ENCODE results near the gene SNRPE. TPM values are rescaled to one million over a fixed set of nuclear protein-coding genes. Genes with fewer than 3 reads are reported as not detected.

Gene SNRPE
- total RNA-seq, 2 experiments from 2014 or later = 95.9 to 322 TPM

DNA sequence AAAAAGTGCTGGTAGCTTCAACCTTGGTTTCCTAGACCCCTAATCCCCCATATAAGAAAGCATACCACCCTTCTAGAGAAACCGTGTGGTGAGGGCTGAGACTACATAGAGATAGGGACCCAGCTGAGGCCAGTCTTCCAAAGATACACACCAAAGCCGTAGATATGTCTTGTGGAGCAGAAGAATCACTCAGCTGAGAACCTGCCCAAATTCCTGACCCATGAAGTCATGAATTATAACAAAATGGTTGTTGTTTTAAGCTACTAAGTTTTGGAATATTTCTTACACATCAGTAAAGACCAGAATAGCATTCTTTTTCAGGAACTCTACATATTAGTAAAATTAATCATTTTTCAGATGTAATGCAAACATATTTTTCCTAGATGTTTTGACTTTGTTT, 3.3 kb upstream of the SNRPE start:
- no TSS peak for BruUV-seq (replicated peaks)
- H3K9me3 ChIP-seq (ENCODE audit: low read length) = no peaks in the 10 kb centered on the region
- no peaks in the 10 kb centered on the region for H3K9me2 ChIP-seq (ENCODE audit: insufficient read depth, low read length)
- no peak overlapping the region for H2AFZ ChIP-seq (ENCODE audit: low read length)
- no peak overlapping the region for H3K27ac ChIP-seq (ENCODE audit: low read depth, low read length, poor library complexity, severe bottlenecking)
- intact Hi-C loops (cut with micrococcal nuclease; ENCODE audit: unreplicated experiment) = loop anchor here (10.0 kb wide), 1 partner anchor 353 kb away; no protein-coding TSS in a partner anchor
- H3K4me2 ChIP-seq (ENCODE audit: low read length) = no peak overlapping the region
- CTCF ChIA-PET (ENCODE audit: unreplicated experiment) = no interaction called here
- H3K4me1 ChIP-seq (ENCODE audit: insufficient read depth, low read length, poor library complexity, severe bottlenecking) = peaks cover 10% of the 10 kb centered on the region
- H3K36me3 ChIP-seq (ENCODE audit: insufficient read depth, low read length) = peaks cover 41% of the 10 kb centered on the region
- no peak overlapping the region for H3K4me3 ChIP-seq (ENCODE audit: low read depth, low read length, poor library complexity, severe bottlenecking)
- H4K20me1 ChIP-seq (ENCODE audit: insufficient read depth, low read length) = no peaks in the 10 kb centered on the region; the same call in 1 of the 2 replicates
- no peak for TF ChIP-seq EZH2phosphoT487 (IDR thresholded peaks at IDR 0.05; ENCODE audit: borderline replicate concordance, low read depth, low read length)
- TF ChIP-seq, protein P1, sequence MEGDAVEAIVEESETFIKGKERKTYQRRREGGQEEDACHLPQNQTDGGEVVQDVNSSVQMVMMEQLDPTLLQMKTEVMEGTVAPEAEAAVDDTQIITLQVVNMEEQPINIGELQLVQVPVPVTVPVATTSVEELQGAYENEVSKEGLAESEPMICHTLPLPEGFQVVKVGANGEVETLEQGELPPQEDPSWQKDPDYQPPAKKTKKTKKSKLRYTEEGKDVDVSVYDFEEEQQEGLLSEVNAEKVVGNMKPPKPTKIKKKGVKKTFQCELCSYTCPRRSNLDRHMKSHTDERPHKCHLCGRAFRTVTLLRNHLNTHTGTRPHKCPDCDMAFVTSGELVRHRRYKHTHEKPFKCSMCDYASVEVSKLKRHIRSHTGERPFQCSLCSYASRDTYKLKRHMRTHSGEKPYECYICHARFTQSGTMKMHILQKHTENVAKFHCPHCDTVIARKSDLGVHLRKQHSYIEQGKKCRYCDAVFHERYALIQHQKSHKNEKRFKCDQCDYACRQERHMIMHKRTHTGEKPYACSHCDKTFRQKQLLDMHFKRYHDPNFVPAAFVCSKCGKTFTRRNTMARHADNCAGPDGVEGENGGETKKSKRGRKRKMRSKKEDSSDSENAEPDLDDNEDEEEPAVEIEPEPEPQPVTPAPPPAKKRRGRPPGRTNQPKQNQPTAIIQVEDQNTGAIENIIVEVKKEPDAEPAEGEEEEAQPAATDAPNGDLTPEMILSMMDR (conservative IDR thresholded peaks at IDR 0.05; ENCODE audit: low read length) = no peak
- no peak for DNase-seq (ENCODE audit: low spot score)
- POLR2A ChIA-PET = interaction anchor here (0.6 to 1.1 kb wide), 3 partner anchors 21 to 657 kb away, joined by 3 to 4 read pairs (median 3); no protein-coding TSS in a partner anchor
- H3K79me2 ChIP-seq (ENCODE audit: insufficient read depth, low read depth, low read length) = peaks cover 16% of the 10 kb centered on the region

DNA sequence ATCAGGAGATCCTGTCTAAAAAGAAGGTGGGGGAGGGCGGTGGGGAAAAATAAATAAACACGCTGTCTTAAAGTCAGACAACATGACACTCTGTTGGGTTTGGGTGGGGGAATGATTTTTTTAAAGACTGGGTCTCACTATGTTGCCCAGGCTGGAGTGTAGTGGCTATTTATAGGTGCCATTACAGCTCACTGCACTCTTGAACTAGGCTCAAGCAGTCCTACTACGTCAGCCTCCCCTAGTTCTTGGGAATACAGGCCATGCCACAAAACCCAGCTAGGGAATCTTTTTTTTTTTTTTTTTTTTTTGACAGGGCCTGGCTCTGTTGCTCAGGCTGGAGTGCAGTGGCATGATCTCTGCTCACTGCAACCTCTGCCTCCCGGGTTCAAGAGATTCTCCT, 2.4 kb upstream of the SNRPE start:
- Histone ChIP-seq H3K4me2 (ENCODE audit: low read length) (no peak overlapping the region), H3K4me1 (ENCODE audit: insufficient read depth, low read length, poor library complexity, severe bottlenecking) (peaks cover 16% of the 10 kb centered on the region), H3K9me3 (ENCODE audit: low read length) (no peaks in the 10 kb centered on the region), H3K4me3 (ENCODE audit: low read depth, low read length, poor library complexity, severe bottlenecking) (no peak overlapping the region), H3K27ac (ENCODE audit: low read depth, low read length, poor library complexity, severe bottlenecking) (no peak overlapping the region), H2AFZ (ENCODE audit: low read length) (no peak overlapping the region), H4K20me1 (ENCODE audit: insufficient read depth, low read length) (no peaks in the 10 kb centered on the region; the same call in 1 of the 2 replicates), H3K36me3 (ENCODE audit: insufficient read depth, low read length) (peaks cover 43% of the 10 kb centered on the region), H3K9me2 (ENCODE audit: insufficient read depth, low read length) (no peaks in the 10 kb centered on the region), H3K79me2 (ENCODE audit: insufficient read depth, low read depth, low read length) (peaks cover 25% of the 10 kb centered on the region)
- TF ChIP-seq, protein P1 (conservative IDR thresholded peaks at IDR 0.05; ENCODE audit: low read length) = no peak
- no peak for TF ChIP-seq EZH2phosphoT487 (IDR thresholded peaks at IDR 0.05; ENCODE audit: borderline replicate concordance, low read depth, low read length)
- ChIA-PET POLR2A (interaction anchor here (0.6 to 1.1 kb wide), 3 partner anchors 22 to 84 kb away, joined by 3 to 4 read pairs (median 3); no protein-coding TSS in a partner anchor), CTCF (ENCODE audit: unreplicated experiment) (no interaction called here)
- no TSS peak for BruUV-seq (replicated peaks)
- intact Hi-C loops (cut with micrococcal nuclease; ENCODE audit: unreplicated experiment) = loop anchor here (10.0 kb wide), 1 partner anchor 354 kb away; no protein-coding TSS in a partner anchor
- DNase-seq (ENCODE audit: low spot score) = no peak

DNA sequence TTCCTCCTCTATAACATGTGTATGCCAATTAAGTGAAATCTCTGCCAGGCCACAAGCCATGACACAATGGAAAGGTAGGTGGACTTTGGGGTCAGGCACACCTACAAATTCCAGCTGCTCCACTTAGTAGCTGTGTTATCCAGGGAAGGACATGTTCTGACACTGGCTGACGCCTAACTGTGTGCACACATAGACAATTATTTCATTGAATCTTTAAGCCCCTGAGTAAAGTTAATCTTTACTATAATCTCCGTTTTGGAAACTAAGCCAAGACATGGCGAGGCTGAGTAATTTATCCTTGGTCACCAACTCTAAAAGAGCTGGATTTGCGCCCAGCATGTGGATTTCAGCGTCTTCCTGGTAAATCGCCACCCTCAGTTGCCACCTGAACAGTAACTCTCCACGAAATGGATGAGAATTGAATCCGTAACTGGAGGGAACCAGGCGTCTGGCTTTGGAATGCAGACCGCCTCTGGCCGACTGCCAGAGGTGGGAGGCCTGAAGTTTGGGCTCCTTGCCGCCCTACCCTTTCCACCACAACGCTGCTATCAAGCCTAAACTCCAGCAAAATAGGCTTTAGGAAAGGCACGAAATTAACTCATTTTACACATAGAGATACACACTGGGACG, 888 bp upstream of the SNRPE start:
- Histone ChIP-seq H3K9me2 (ENCODE audit: insufficient read depth, low read length) (no peaks in the 10 kb centered on the region), H3K36me3 (ENCODE audit: insufficient read depth, low read length) (peaks cover 43% of the 10 kb centered on the region), H4K20me1 (ENCODE audit: insufficient read depth, low read length) (no peaks in the 10 kb centered on the region; the same call in 1 of the 2 replicates), H2AFZ (ENCODE audit: low read length) (peak overlapping the region; percentile 49; the same call in 1 of the 2 replicates), H3K4me3 (ENCODE audit: low read depth, low read length, poor library complexity, severe bottlenecking) (peak overlapping the region; percentile 90), H3K9me3 (ENCODE audit: low read length) (no peaks in the 10 kb centered on the region), H3K4me1 (ENCODE audit: insufficient read depth, low read length, poor library complexity, severe bottlenecking) (peaks cover 17% of the 10 kb centered on the region), H3K27ac (ENCODE audit: low read depth, low read length, poor library complexity, severe bottlenecking) (no peak overlapping the region), H3K79me2 (ENCODE audit: insufficient read depth, low read depth, low read length) (peaks cover 35% of the 10 kb centered on the region), H3K4me2 (ENCODE audit: low read length) (peak overlapping the region; percentile 16; the same call in 1 of the 2 replicates)
- CTCF ChIA-PET (ENCODE audit: unreplicated experiment) = interaction anchor here (0.6 to 1.5 kb wide), 4 partner anchors 113 to 268 kb away, joined by 3 to 8 read pairs (median 4); no protein-coding TSS in a partner anchor
- intact Hi-C loops (cut with micrococcal nuclease; ENCODE audit: unreplicated experiment) = loop anchor here (1.0 to 10.0 kb wide), 7 partner anchors 77 to 544 kb away; partner anchors contain the start of gene ATP2B4
- no peak for TF ChIP-seq EZH2phosphoT487 (IDR thresholded peaks at IDR 0.05; ENCODE audit: borderline replicate concordance, low read depth, low read length)
- TF ChIP-seq, protein P1 (conservative IDR thresholded peaks at IDR 0.05; ENCODE audit: low read length) = no peak
- POLR2A ChIA-PET = no interaction called here
- BruUV-seq (replicated peaks) = no TSS peak
- DNase-seq (ENCODE audit: low spot score) = no peak
